AG09309 (cell line): ENCODE data around the gene LARGE2.

Experiments
- DNase-seq: peaks from one replicate; pipeline ENCODE4 v3.0.0-alpha.2; 2010; ENCODE audit warnings: low read depth
- H3K4me3 ChIP-seq: 2 replicates; pipeline ENCODE4 v1.5.1; 2011; ENCODE audit warnings: mild to moderate bottlenecking, low read depth, low read length, moderate library complexity; ENCODE audit not compliant: control insufficient read depth
- TF ChIP-seq, protein P1 (sequence below): IDR thresholded peaks from 2 replicates; pipeline ENCODE4 v1.5.1; 2011; ENCODE audit warnings: mild to moderate bottlenecking, low read depth, low read length, inconsistent platforms; ENCODE audit not compliant: insufficient read depth, control insufficient read depth; ENCODE audit errors: missing control alignments

LARGE2 gene

DNA sequence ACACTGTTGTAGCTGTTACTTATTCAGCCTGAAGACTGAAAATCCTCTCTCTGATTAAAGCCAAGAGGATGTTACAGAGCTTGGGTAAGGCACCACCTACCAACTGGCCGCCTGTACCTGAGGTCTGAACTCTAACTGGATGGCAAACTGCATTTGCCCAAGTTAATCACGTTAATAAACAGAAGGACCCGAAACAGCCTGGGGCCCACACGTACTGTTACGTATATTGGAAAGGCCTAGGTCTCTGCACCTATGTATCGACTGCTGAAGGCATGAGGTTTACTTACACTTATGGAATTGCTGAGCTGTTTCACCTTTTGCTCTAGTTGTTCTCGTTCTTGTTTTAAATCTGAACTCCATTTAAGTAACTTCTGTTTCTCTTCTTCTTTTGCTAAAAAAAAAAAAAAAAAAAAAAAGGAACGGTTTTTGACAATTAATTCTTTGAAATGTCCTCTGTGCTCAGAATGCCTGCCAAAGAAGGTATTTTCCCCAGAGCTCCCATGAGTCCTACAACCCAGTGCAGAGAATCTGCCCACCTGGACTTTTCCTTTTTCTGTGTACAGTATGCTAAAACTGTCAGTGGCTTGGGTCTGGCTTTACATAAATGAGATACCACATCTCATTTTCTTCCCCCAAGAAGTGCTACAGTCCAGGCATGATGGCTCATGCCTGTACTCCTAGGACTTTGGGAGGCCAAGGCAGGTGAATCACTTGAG lies 13.1 kb downstream of the LARGE2 start:
- H3K4me3 ChIP-seq, result no peak overlapping the region
- TF ChIP-seq, protein P1, sequence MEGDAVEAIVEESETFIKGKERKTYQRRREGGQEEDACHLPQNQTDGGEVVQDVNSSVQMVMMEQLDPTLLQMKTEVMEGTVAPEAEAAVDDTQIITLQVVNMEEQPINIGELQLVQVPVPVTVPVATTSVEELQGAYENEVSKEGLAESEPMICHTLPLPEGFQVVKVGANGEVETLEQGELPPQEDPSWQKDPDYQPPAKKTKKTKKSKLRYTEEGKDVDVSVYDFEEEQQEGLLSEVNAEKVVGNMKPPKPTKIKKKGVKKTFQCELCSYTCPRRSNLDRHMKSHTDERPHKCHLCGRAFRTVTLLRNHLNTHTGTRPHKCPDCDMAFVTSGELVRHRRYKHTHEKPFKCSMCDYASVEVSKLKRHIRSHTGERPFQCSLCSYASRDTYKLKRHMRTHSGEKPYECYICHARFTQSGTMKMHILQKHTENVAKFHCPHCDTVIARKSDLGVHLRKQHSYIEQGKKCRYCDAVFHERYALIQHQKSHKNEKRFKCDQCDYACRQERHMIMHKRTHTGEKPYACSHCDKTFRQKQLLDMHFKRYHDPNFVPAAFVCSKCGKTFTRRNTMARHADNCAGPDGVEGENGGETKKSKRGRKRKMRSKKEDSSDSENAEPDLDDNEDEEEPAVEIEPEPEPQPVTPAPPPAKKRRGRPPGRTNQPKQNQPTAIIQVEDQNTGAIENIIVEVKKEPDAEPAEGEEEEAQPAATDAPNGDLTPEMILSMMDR, result no peak
- DNase-seq, result no peak

DNA sequence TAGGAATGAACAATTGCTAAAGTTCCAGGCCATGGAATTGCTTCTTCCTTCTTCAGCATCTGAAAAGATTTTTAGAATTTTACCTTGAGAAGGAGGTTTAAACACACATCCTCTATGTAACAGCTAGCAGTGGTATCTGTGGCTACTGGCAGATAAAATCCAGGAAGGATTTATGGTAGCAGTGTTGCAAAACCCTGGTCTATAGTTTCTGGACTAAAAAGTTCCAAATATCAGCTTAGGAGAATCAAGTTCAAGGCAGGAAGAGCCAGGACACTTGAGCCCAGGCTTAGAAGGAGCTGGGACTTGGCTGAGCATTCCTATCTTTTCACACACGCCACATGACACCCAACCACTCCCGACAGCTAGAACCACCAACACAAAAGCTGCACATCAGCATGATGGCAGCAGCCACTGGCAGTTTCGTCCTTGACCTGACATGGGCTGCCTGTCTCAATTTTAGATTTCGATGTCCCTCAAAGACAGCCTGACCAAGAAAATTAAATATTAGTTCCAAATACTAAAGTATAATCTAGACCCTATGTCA lies 14.1 kb downstream of the LARGE2 start:
- no peak for DNase-seq
- TF ChIP-seq, protein P1, result no peak
- no peak overlapping the region for H3K4me3 ChIP-seq

DNA sequence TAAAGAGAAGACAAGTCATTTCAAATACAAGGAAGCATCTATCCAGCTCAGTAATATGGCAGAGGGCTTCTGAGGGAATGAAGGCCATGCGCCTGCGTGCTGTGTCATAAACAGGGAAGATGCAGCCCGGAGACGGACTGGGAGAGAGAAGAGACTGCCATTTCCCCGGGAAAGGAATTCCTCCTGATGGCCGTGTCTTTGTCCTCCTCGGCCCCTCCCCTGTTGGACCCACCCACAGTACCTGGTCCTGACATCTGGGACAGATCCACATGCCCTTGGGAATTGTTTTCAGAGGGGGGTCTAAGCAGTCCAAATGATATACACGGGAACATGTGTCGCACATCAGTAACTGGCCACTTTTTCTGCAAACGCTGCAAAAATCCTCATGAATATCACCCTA lies 15.5 kb downstream of the LARGE2 start:
- TF ChIP-seq, protein P1, result no peak
- H3K4me3 ChIP-seq, result no peak overlapping the region
- no peak for DNase-seq

DNA sequence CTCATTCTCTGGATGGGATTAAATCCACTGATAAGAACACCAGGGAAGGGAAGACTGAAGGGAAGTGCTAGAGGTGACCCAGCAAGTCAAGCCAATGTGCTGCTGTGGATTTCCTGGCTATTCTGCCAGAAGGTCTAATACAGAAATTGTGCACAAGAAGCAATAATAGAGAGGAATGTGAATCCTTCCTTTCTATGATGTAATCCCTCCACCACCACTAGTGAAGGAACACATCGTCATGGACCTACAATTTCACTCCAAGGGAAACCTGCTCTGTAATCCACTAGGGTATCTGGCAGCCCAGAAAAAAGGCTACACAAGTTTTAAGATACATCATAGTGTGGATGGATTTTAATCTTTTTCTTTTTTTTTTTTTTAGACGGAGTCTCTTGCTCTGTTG lies 17.4 kb downstream of the LARGE2 start:
- TF ChIP-seq, protein P1, result no peak
- no peak overlapping the region for H3K4me3 ChIP-seq
- DNase-seq, result no peak

DNA sequence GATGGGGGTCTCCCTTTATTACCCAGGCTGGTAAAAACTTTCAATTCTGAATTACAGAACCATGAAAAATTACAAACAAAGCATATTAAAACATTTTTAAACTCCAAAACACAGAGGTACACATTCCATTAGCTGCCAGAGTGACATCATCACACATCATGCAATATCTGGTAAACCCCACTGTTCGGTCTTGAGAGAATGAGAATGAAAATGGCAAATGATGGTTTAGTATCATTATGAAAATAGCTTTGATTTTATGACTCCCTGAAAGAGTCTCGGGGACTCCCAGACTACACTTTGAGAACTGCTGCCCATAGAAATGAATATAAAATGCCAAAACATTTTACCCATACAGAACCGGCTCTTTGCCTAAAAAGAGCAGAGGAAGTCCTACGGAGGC lies 18.8 kb downstream of the LARGE2 start:
- TF ChIP-seq, protein P1, result no peak
- H3K4me3 ChIP-seq, result no peak overlapping the region
- DNase-seq, result no peak

DNA sequence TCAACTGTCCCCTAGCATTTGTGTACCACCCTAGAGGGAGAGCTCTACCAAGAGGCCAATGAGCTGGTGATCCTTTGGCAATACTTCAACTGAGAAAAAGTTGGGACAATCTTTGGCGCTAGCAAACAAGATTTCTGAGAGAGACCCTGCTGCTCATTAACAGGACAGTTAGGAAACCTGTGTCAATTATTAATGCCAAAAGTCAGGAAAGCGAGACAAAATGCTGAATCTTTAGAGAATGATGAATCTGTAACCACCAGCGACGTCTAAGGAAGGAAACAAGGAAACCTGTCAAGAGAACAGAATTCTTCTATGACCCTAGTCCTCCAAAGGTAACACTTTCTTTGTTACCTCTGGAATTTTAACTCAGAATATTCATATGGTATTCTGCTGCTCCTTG lies 19.9 kb downstream of the LARGE2 start:
- no peak for DNase-seq
- TF ChIP-seq, protein P1, result no peak
- no peak overlapping the region for H3K4me3 ChIP-seq
